Loucy (cell line): ENCODE measurements around the gene MT1B.
"Not testable (repeated sequence)": the region's sequence is repeated elsewhere in the genome, so short reads cannot be mapped to it uniquely, and the experiment has no call there.

Source experiments
- H2AFZ ChIP-seq: fragments of 200-600 bp; sonication (generic); 2 replicates; pipeline ENCODE4 v1.6.0; 2016; ENCODE audit warnings: antibody characterized with exemption, mild to moderate bottlenecking, low read length, moderate library complexity
- H3F3A ChIP-seq: fragments of 200-600 bp; 2 replicates; pipeline ENCODE4 v1.6.0; 2016; ENCODE audit warnings: antibody characterized with exemption, low read depth, mild to moderate bottlenecking
- H3K27me3 ChIP-seq: fragments of 200-600 bp; sonication (generic); 2 replicates; pipeline ENCODE4 v1.6.1; 2014; ENCODE audit warnings: low read length, mild to moderate bottlenecking; ENCODE audit not compliant: insufficient read depth, poor library complexity, severe bottlenecking
- H3K36me3 ChIP-seq: fragments of 200-600 bp; sonication (generic); 2 replicates; pipeline ENCODE4 v1.6.1; 2016; ENCODE audit warnings: low read length; ENCODE audit not compliant: insufficient read depth
- H3K4me1 ChIP-seq: fragments of 200-600 bp; sonication (generic); 2 replicates; pipeline ENCODE4 v1.5.1; 2014; ENCODE audit warnings: low read length, mild to moderate bottlenecking; ENCODE audit not compliant: insufficient read depth, poor library complexity, severe bottlenecking
- H3K4me2 ChIP-seq: fragments of 200-600 bp; sonication (generic); 2 replicates; pipeline ENCODE4 v1.6.0; 2014; ENCODE audit warnings: antibody characterized with exemption, low read length, low read depth, mild to moderate bottlenecking; ENCODE audit not compliant: poor library complexity, severe bottlenecking
- H3K4me3 ChIP-seq: fragments of 200-600 bp; sonication (generic); 2 replicates; pipeline ENCODE4 v1.5.1; 2014; ENCODE audit warnings: low read length, mild to moderate bottlenecking, mixed read lengths; ENCODE audit not compliant: poor library complexity, severe bottlenecking
- H3K79me2 ChIP-seq: fragments of 200-600 bp; sonication (generic); 2 replicates; pipeline ENCODE4 v1.6.1; 2014; ENCODE audit warnings: low read length; ENCODE audit not compliant: insufficient read depth
- H3K9ac ChIP-seq: fragments of 200-600 bp; sonication (generic); 2 replicates; pipeline ENCODE4 v1.6.0; 2014; ENCODE audit warnings: mild to moderate bottlenecking, low read depth, low read length, moderate library complexity; ENCODE audit not compliant: poor library complexity, severe bottlenecking
- H3K9me2 ChIP-seq: fragments of 200-600 bp; sonication (generic); replicated peaks from 2 replicates; pipeline ENCODE4 v1.6.1; 2016; ENCODE audit warnings: low read depth, low read length, mixed read lengths
- H3K9me3 ChIP-seq: fragments of 200-600 bp; sonication (generic); 2 replicates; pipeline ENCODE4 v1.6.1; 2014; ENCODE audit warnings: mild to moderate bottlenecking, antibody characterized with exemption, low read length, low read depth; ENCODE audit not compliant: insufficient read depth
- H4K20me1 ChIP-seq: fragments of 200-600 bp; sonication (generic); 2 replicates; pipeline ENCODE4 v1.6.0; 2014; ENCODE audit warnings: antibody characterized with exemption, low read length, mild to moderate bottlenecking; ENCODE audit not compliant: insufficient read depth, poor library complexity, severe bottlenecking
- CTCF ChIP-seq: fragments of 200-600 bp; sonication (generic); conservative IDR thresholded peaks from 2 replicates; pipeline ENCODE4 v1.5.1; 2014; ENCODE audit warnings: mild to moderate bottlenecking, antibody characterized with exemption, low read length
- EZH2phosphoT487 ChIP-seq: fragments of 200-600 bp; IDR thresholded peaks from 2 replicates; pipeline ENCODE4 v1.6.1; 2018; ENCODE audit warnings: antibody characterized with exemption, mild to moderate bottlenecking, moderate library complexity, borderline replicate concordance

Gene MT1B

GRCh38 chr16:56672761-56673536 is 21.3 kb downstream of the MT1B start:
- Histone ChIP-seq H3K79me2 (no peaks in the 10 kb centered on the region), H3K9me3 (no peaks in the 10 kb centered on the region), H3F3A (no peaks in the 10 kb centered on the region), H3K9ac (no peak overlapping the region), H3K27me3 (no peaks in the 10 kb centered on the region), H3K4me1 (no peaks in the 10 kb centered on the region), H2AFZ (no peak overlapping the region), H3K36me3 (no peaks in the 10 kb centered on the region), H3K4me2 (no peak overlapping the region), H4K20me1 (no peaks in the 10 kb centered on the region), H3K4me3 (no peak overlapping the region), H3K9me2 (no peaks in the 10 kb centered on the region)
- TF ChIP-seq CTCF (no peak), EZH2phosphoT487 (no peak)

GRCh38 chr16:56673921-56674320 is 22.2 kb downstream of the MT1B start:
- Histone ChIP-seq H3K4me1 (no peaks in the 10 kb centered on the region), H3K36me3 (no peaks in the 10 kb centered on the region), H3F3A (no peaks in the 10 kb centered on the region), H3K9ac (no peak overlapping the region), H2AFZ (no peak overlapping the region), H3K4me2 (no peak overlapping the region), H3K79me2 (no peaks in the 10 kb centered on the region), H3K4me3 (no peak overlapping the region), H3K9me2 (no peaks in the 10 kb centered on the region), H4K20me1 (no peaks in the 10 kb centered on the region), H3K27me3 (no peaks in the 10 kb centered on the region), H3K9me3 (no peaks in the 10 kb centered on the region)
- TF ChIP-seq CTCF (peak; percentile 45), EZH2phosphoT487 (no peak)

DNA sequence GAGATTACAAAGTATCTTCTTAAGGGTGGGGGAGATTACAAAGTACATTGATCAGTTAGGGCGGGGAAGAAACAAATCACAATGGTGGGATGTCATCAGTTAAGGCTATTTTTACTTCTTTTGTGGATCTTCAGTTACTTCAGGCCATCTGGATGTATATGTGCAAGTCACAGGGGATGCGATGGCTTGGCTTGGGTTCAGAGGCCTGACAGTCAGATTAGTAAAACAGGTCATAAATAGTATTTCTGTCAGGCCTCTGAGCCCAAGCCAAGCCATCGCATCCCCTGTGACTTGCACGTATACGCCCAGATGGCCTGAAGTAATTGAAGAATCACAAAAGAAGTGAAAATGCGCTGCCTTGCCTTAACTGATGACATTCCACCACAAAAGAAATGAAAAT is 22.9 kb downstream of the MT1B start:
- H3K4me2 ChIP-seq, H3K9me2 ChIP-seq, H2AFZ ChIP-seq, H4K20me1 ChIP-seq, H3K36me3 ChIP-seq, H3K4me3 ChIP-seq, H3K4me1 ChIP-seq, H3K27me3 ChIP-seq, H3F3A ChIP-seq, H3K9ac ChIP-seq, H3K79me2 ChIP-seq, H3K9me3 ChIP-seq: not testable (repeated sequence)

DNA sequence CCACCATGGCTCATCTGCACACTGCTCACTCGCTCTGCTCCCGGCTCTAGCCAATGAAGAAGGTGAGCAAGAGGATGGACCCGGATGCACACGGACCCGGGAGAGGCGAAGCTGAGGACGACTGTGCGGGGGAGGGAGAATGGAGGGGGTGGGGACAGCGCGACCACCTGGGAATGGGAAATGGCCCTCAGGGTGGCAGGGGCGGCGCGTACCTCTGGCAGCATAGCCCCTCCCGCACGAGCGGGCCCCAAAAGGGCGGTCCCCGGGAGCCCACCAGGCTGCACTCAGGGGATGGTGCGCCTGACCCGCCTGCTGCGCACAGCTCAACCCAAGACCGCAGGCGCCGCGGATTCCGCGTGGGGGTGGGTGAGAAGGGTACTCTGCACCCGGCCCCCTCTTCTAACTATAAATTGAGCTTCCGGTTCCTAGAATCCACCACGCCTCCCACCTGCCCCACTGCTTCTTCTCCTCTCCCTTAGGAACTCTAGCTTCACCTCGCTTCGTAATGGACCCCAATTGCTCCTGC is 24.1 kb downstream of the MT1B start:
- H4K20me1 ChIP-seq, result no peaks in the 10 kb centered on the region
- H3F3A ChIP-seq, result no peaks in the 10 kb centered on the region
- H3K9me2 ChIP-seq, result no peaks in the 10 kb centered on the region
- no peaks in the 10 kb centered on the region for H3K36me3 ChIP-seq
- no peak for TF ChIP-seq CTCF
- TF ChIP-seq EZH2phosphoT487, result no peak
- no peak overlapping the region for H2AFZ ChIP-seq
- H3K9ac ChIP-seq, result no peak overlapping the region
- no peak overlapping the region for H3K4me2 ChIP-seq
- no peaks in the 10 kb centered on the region for H3K9me3 ChIP-seq
- no peaks in the 10 kb centered on the region for H3K79me2 ChIP-seq
- no peaks in the 10 kb centered on the region for H3K27me3 ChIP-seq
- no peaks in the 10 kb centered on the region for H3K4me1 ChIP-seq
- no peak overlapping the region for H3K4me3 ChIP-seq
